ENCODE results near the gene IGSF8.

Gene IGSF8

GRCh38 chr1:160043543-160043942, 54.9 kb downstream of the IGSF8 start:
- DNase-seq (ENCODE audit: low read depth in 2 of 3, low spot score in 2 of 3): no peak
